T-helper 22 cell (primary cell): Measurements from ENCODE around the gene CDKAL1.
"Not testable (repeated sequence)": the region's sequence is repeated elsewhere in the genome, so short reads cannot be mapped to it uniquely, and the experiment has no call there.

Source experiments
- DNase-seq: peaks from one replicate; pipeline ENCODE4 v3.0.0-alpha.2; 2020; ENCODE audit warnings: low read depth

Gene CDKAL1

GRCh38 chr6:21031182-21031581 lies 496.9 kb downstream of the CDKAL1 start:
- DNase-seq: no peak

GRCh38 chr6:21033084-21033483 lies 498.8 kb downstream of the CDKAL1 start:
- DNase-seq: no peak

GRCh38 chr6:21033575-21034026 lies 499.3 kb downstream of the CDKAL1 start:
- DNase-seq: no peak

DNA sequence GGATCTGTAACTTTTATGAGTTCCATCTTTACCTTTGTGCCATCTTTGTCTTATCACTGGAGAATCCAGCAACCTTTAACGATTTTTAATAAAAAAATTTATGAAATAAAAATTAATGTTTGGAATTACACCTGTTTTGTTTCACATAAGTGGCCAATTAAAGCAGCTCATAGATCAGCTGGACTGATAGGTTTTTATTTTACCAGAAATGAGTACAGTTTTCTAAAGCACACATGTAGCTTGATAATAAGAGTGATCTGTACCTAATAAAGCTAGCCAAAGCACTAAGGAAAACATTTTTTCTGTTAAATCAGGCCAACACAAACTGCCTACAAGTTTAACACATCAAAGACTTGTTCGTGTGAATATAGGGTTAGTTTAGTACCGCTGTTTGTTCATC lies 500.1 kb downstream of the CDKAL1 start:
- no peak for DNase-seq

- no peak for DNase-seq
Measured at GRCh38 chr6:21037453-21037852, 503.2 kb downstream of the CDKAL1 start.

- DNase-seq: no peak
Measured at GRCh38 chr6:21039926-21040325, 505.7 kb downstream of the CDKAL1 start.

DNA sequence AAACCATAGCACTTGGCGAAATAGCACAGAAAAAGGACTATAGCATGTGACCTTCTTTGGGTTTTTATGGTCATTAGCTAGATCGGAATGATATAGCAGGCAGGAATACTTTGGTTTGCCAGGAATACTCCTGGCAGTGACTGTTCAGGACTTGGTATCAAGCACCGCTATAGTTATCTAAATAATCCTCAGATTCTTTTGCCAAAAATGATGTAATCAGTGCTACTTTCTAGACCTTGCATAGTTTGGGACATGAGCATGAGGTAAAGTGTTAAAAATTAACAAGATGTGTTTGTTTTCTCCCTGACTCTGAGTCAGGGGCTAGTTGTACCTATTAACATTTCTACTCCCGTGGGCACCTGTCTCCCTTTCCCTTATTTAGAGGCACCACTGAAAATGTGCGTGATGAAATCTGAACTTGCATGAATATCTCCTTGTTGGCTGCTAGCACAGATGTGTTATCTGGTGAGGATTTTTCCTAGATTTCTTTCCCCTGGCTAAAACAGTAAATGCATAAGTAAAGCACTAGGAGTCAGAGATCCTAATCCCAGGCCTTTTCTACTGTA lies 511.0 kb downstream of the CDKAL1 start:
- no peak for DNase-seq

- no peak for DNase-seq
Measured at GRCh38 chr6:21046276-21046675, 512.0 kb downstream of the CDKAL1 start.

- DNase-seq: no peak
Measured at GRCh38 chr6:21048047-21048446, 513.8 kb downstream of the CDKAL1 start.

GRCh38 chr6:21049148-21049547 lies 514.9 kb downstream of the CDKAL1 start:
- DNase-seq: no peak

- DNase-seq: no peak
Measured at GRCh38 chr6:21049572-21049971, 515.3 kb downstream of the CDKAL1 start.

DNA sequence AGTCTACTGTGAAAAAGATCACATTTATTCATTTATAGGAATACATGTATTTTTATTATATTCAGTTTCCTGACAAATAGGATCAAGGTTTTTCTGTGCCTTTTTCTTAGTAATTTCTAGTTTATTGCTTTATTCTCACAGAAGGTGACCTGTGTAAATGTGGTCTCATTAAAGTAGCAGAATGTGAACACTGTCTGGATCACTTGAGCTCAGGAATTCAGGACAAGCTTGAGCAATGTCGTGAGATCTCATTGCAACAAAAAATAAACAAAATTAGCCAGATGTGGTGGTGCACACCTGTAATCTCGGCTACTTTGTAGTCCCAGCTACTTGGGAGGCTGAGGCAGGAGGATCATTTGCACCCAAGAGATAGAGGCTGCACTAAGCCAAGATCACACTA lies 516.7 kb downstream of the CDKAL1 start:
- no peak for DNase-seq

DNA sequence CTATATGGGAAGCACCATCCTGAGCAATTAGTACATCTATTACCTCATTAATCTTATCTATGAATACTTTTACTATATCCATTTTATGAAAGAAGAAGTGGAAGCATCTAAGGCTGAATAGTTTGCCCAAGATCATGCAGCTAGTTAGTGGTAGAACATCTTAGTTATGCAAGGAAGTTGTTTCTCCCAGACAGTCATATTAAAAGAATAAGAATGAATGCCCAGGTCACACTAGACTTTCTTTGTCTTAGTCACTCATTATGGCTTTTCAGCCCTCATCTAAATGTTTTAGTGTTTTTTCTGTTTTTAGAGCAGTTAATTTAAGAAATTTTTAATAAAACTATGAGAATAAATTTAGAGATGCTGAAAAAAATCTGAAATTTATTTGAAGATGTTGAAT lies 517.5 kb downstream of the CDKAL1 start:
- DNase-seq: no peak

DNA sequence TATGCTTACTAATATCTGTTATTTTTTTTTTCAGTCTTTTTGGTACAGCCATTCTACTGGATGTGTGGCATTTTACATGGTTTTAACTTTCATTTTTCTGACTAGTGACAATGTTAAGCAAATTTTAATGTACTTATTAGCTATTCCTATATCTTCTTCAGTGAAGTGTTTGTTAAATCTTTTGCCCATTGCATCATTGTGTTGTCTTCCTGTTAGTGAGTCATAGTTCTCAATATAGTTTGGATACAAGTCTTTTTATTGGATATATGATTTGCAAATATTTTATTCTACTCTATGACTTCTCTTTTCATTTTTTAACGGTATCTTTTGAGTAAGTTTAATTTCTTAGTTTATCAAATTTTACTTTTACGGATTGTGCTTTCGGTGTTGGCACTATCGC lies 519.4 kb downstream of the CDKAL1 start:
- DNase-seq: no peak

GRCh38 chr6:21055480-21055879 lies 521.2 kb downstream of the CDKAL1 start:
- not testable (repeated sequence) for DNase-seq

- DNase-seq: no peak
Measured at GRCh38 chr6:21061892-21062291, 527.6 kb downstream of the CDKAL1 start.

- DNase-seq: no peak
Measured at GRCh38 chr6:21064756-21065340, 530.6 kb downstream of the CDKAL1 start.

GRCh38 chr6:21067521-21067920 lies 533.3 kb downstream of the CDKAL1 start:
- DNase-seq: no peak

DNA sequence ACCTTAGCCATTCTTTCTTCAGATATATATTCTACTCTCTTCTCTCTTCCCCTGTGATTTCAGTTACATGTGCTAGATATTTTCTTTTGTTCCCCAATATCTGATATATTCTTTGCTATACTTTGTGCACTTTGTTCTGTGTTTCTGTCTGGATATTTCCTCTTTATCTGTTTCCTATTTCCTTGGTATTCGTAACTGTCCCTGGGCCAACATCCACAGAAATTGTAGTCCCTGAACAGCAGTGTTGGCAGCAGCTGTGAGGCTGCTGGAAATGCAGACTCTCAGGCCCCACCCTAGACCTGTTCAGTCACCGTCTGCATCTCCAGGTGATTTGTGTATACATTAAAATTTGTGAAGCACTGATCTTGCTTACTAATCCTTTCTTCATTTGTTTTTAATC lies 536.4 kb downstream of the CDKAL1 start:
- DNase-seq: no peak

- no peak for DNase-seq
Measured at GRCh38 chr6:21071780-21072468, 537.7 kb downstream of the CDKAL1 start.

- no peak for DNase-seq
Measured at GRCh38 chr6:21073318-21073839, 539.1 kb downstream of the CDKAL1 start.

GRCh38 chr6:21074484-21074883 lies 540.2 kb downstream of the CDKAL1 start:
- DNase-seq: no peak

DNA sequence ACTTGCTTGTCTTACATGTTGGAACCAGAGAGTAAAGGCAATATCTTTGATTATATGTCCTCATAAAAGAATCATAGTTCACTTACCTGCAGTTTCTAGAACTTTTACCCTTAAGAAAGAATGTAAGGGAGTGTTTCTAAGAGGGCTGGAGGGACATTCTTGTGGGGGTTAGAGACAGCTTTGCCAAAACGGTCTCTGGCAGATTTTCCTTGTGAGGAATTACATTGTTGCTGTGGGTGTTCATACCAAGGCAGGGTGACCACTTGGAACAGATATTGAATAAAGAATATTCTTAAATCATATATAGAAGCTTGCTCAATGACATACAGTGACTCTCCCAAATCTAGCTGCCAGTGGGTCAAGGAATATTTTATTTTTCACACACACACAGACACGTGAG lies 541.7 kb downstream of the CDKAL1 start:
- DNase-seq: no peak
